CD8-positive, alpha-beta memory T cell (primary cell): ENCODE data around the gene AUTS2. TPM values are rescaled to one million over a fixed set of nuclear protein-coding genes. Genes with fewer than 3 reads are reported as not detected.

Experiments
- CTCF ChIA-PET: fragments of 350-600 bp; sonication (Branson Sonifier 250); formaldehyde crosslinking; loops from one replicate; lab custom pipeline; 2021; ENCODE audit warnings: antibody characterized with exemption; lab: Charles Lee
- POLR2A ChIA-PET: fragments of 350-600 bp; sonication (Branson Sonifier 250); formaldehyde crosslinking; loops from one replicate; lab custom pipeline; 2021; ENCODE audit warnings: antibody characterized with exemption; lab: Charles Lee
- DNase-seq, 5 donors: peaks; one replicate each; pipeline versions ENCODE4 v3.0.0 to v3.0.0-alpha.2; 2020 to 2022; ENCODE audit warnings: mixed read lengths in 1 of 5
- H3K27ac ChIP-seq: one replicate; pipeline ENCODE4 v1.7.0; 2013; ENCODE audit warnings: low read depth, mild to moderate bottlenecking, low read length, moderate library complexity
- H3K27me3 ChIP-seq: 2 replicates; pipeline ENCODE4 v1.7.0; 2013; ENCODE audit warnings: low read length, mild to moderate bottlenecking; ENCODE audit not compliant: insufficient read depth, poor library complexity, severe bottlenecking
- H3K36me3 ChIP-seq: 2 replicates; pipeline ENCODE4 v1.7.0; 2013; ENCODE audit warnings: mild to moderate bottlenecking, low read length, moderate library complexity; ENCODE audit not compliant: insufficient read depth
- H3K4me1 ChIP-seq: 2 replicates; pipeline ENCODE4 v1.7.0; 2013; ENCODE audit warnings: mild to moderate bottlenecking, low read length, moderate library complexity; ENCODE audit not compliant: insufficient read depth
- H3K4me3 ChIP-seq: 2 replicates; pipeline ENCODE4 v1.7.0; 2013; ENCODE audit warnings: mild to moderate bottlenecking, low read length
- H3K9me3 ChIP-seq: 2 replicates; pipeline ENCODE4 v1.7.0; 2013; ENCODE audit warnings: mild to moderate bottlenecking, low read length
- H3K27ac Mint-ChIP-seq, 8 donors: one replicate each; pipeline ENCODE4 v1.8.0; 2020 to 2021; ENCODE audit warnings: mixed read lengths in 8 of 8, mild to moderate bottlenecking in 6 of 8, inconsistent platforms in 3 of 8, moderate library complexity in 3 of 8
- H3K27me3 Mint-ChIP-seq, 2 donors: one replicate each; pipeline ENCODE4 v1.8.0; 2020 to 2021; ENCODE audit warnings: mixed read lengths in 2 of 2, mild to moderate bottlenecking in 1 of 2, moderate library complexity in 1 of 2
- H3K36me3 Mint-ChIP-seq, 3 donors: one replicate each; pipeline ENCODE4 v1.8.0; 2020 to 2021; ENCODE audit warnings: mixed read lengths in 3 of 3, inconsistent platforms in 1 of 3, mild to moderate bottlenecking in 1 of 3
- H3K4me1 Mint-ChIP-seq, 3 donors: one replicate each; pipeline ENCODE4 v1.8.0; 2020 to 2021; ENCODE audit warnings: mixed read lengths in 3 of 3, inconsistent platforms in 1 of 3, mild to moderate bottlenecking in 1 of 3
- H3K4me3 Mint-ChIP-seq, 7 donors: one replicate each; pipeline ENCODE4 v1.8.0; 2020 to 2021; ENCODE audit warnings: mixed read lengths in 7 of 7, mild to moderate bottlenecking in 6 of 7, moderate library complexity in 4 of 7, inconsistent platforms in 2 of 7
- H3K9me3 Mint-ChIP-seq, 5 donors: one replicate each; pipeline ENCODE4 v1.8.0; 2020 to 2022; ENCODE audit warnings: mixed read lengths in 5 of 5, mild to moderate bottlenecking in 3 of 5, moderate library complexity in 2 of 5, inconsistent platforms in 1 of 5
- polyA plus RNA-seq: library from polyadenylated mRNA; unstranded; fragments of 300-500 nt; fragmentation: Illumina TruSeq; gene quantifications from one replicate; pipeline ENCODE4 v1.2.3, GENCODE V29; 2021
- total RNA-seq, 2 experiments: library from RNA; stranded (reverse); gene quantifications; one replicate each; pipeline ENCODE4 v1.2.3, GENCODE V29; 2021

The AUTS2 gene
- total and polyA plus RNA-seq, 3 experiments from 2014 or later = 4.4 to 9.9 (median 5.3) TPM

- Histone ChIP-seq H3K36me3 (no peaks in the 10 kb centered on the region), H3K4me1 (no peaks in the 10 kb centered on the region), H3K4me3 (no peak overlapping the region), H3K9me3 (no peaks in the 10 kb centered on the region), H3K27me3 (no peaks in the 10 kb centered on the region), H3K27ac (no peak overlapping the region)
- Mint-ChIP-seq H3K27me3 (peaks cover 3 to 17% of the 10 kb centered on the region in 2 donors), H3K4me1 (no peaks in the 10 kb centered on the region), H3K9me3 (no peaks in the 10 kb centered on the region), H3K4me3 (no peak overlapping the region), H3K27ac (no peak overlapping the region), H3K36me3 (peaks cover 0 to 2% (median 0%) of the 10 kb centered on the region in 3 donors)
- ChIA-PET POLR2A (no interaction called here), CTCF (no interaction called here)
- no peak for DNase-seq
Measured at GRCh38 chr7:69620650-69621049, 22.4 kb downstream of the AUTS2 start.

GRCh38 chr7:69622014-69622835 is 23.9 kb downstream of the AUTS2 start:
- Mint-ChIP-seq H3K4me1 (no peaks in the 10 kb centered on the region), H3K36me3 (no peaks in the 10 kb centered on the region), H3K27ac (no peak overlapping the region), H3K4me3 (no peak overlapping the region), H3K9me3 (no peaks in the 10 kb centered on the region), H3K27me3 (peaks cover under 1 to 19% of the 10 kb centered on the region in 2 donors)
- DNase-seq = no peak
- no peaks in the 10 kb centered on the region for H3K27me3 ChIP-seq
- POLR2A ChIA-PET = no interaction called here
- CTCF ChIA-PET = no interaction called here
- H3K27ac ChIP-seq = no peak overlapping the region
- H3K36me3 ChIP-seq = no peaks in the 10 kb centered on the region
- H3K4me1 ChIP-seq = no peaks in the 10 kb centered on the region
- no peaks in the 10 kb centered on the region for H3K9me3 ChIP-seq
- no peak overlapping the region for H3K4me3 ChIP-seq

- no peaks in the 10 kb centered on the region for H3K27me3 ChIP-seq
- no peak overlapping the region for H3K4me3 ChIP-seq
- no peaks in the 10 kb centered on the region for H3K9me3 Mint-ChIP-seq
- POLR2A ChIA-PET = no interaction called here
- H3K9me3 ChIP-seq = no peaks in the 10 kb centered on the region
- H3K36me3 Mint-ChIP-seq = no peaks in the 10 kb centered on the region
- no peak overlapping the region for H3K27ac Mint-ChIP-seq
- H3K27ac ChIP-seq = no peak overlapping the region
- H3K4me1 Mint-ChIP-seq = no peaks in the 10 kb centered on the region
- no peaks in the 10 kb centered on the region for H3K4me1 ChIP-seq
- H3K4me3 Mint-ChIP-seq = no peak overlapping the region
- DNase-seq = no peak
- peaks cover 4 to 19% of the 10 kb centered on the region in 2 donors for H3K27me3 Mint-ChIP-seq
- no peaks in the 10 kb centered on the region for H3K36me3 ChIP-seq
- CTCF ChIA-PET = no interaction called here
Measured at GRCh38 chr7:69622960-69623359, 24.7 kb downstream of the AUTS2 start.

- POLR2A ChIA-PET = no interaction called here
Measured at GRCh38 chr7:69624435-69625230, 26.4 kb downstream of the AUTS2 start.

GRCh38 chr7:69625238-69625637 is 27.0 kb downstream of the AUTS2 start:
- no peak overlapping the region for H3K27ac Mint-ChIP-seq
- DNase-seq = no peak
- CTCF ChIA-PET = no interaction called here
- Histone ChIP-seq H3K4me1 (no peaks in the 10 kb centered on the region), H3K9me3 (no peaks in the 10 kb centered on the region), H3K36me3 (no peaks in the 10 kb centered on the region), H3K27ac (no peak overlapping the region), H3K27me3 (no peaks in the 10 kb centered on the region), H3K4me3 (no peak overlapping the region)
- POLR2A ChIA-PET = no interaction called here
- H3K36me3 Mint-ChIP-seq = no peaks in the 10 kb centered on the region
- no peaks in the 10 kb centered on the region for H3K9me3 Mint-ChIP-seq
- peaks cover 4 to 14% of the 10 kb centered on the region in 2 donors for H3K27me3 Mint-ChIP-seq
- no peaks in the 10 kb centered on the region for H3K4me1 Mint-ChIP-seq
- no peak overlapping the region for H3K4me3 Mint-ChIP-seq

More at GRCh38 chr7:69624435-69625230, 26.4 kb downstream of the AUTS2 start:
- Histone ChIP-seq H3K4me3 (no peak overlapping the region), H3K36me3 (no peaks in the 10 kb centered on the region), H3K4me1 (no peaks in the 10 kb centered on the region), H3K27me3 (no peaks in the 10 kb centered on the region), H3K9me3 (no peaks in the 10 kb centered on the region), H3K27ac (no peak overlapping the region)
- Mint-ChIP-seq H3K27ac (no peak overlapping the region), H3K4me3 (no peak overlapping the region), H3K36me3 (no peaks in the 10 kb centered on the region), H3K27me3 (peaks cover 4 to 17% of the 10 kb centered on the region in 2 donors), H3K4me1 (no peaks in the 10 kb centered on the region), H3K9me3 (no peaks in the 10 kb centered on the region)
- no peak for DNase-seq
- CTCF ChIA-PET = no interaction called here

- Mint-ChIP-seq H3K4me3 (no peak overlapping the region), H3K27me3 (peaks cover 4 to 11% of the 10 kb centered on the region in 2 donors), H3K9me3 (no peaks in the 10 kb centered on the region), H3K27ac (no peak overlapping the region), H3K4me1 (no peaks in the 10 kb centered on the region), H3K36me3 (no peaks in the 10 kb centered on the region)
- H3K9me3 ChIP-seq = no peaks in the 10 kb centered on the region
- H3K27me3 ChIP-seq = no peaks in the 10 kb centered on the region
- no peaks in the 10 kb centered on the region for H3K4me1 ChIP-seq
- CTCF ChIA-PET = no interaction called here
- H3K36me3 ChIP-seq = no peaks in the 10 kb centered on the region
- H3K4me3 ChIP-seq = no peak overlapping the region
- no peak overlapping the region for H3K27ac ChIP-seq
- POLR2A ChIA-PET = no interaction called here
- DNase-seq = no peak
Measured at GRCh38 chr7:69625798-69626197, 27.5 kb downstream of the AUTS2 start.

- H3K36me3 ChIP-seq = no peaks in the 10 kb centered on the region
- H3K9me3 Mint-ChIP-seq = no peaks in the 10 kb centered on the region
- no peaks in the 10 kb centered on the region for H3K9me3 ChIP-seq
- H3K4me3 Mint-ChIP-seq = no peak overlapping the region
- no peaks in the 10 kb centered on the region for H3K4me1 Mint-ChIP-seq
- no peak for DNase-seq
- no peaks in the 10 kb centered on the region for H3K36me3 Mint-ChIP-seq
- ChIA-PET POLR2A (no interaction called here), CTCF (no interaction called here)
- no peaks in the 10 kb centered on the region for H3K27me3 ChIP-seq
- no peak overlapping the region for H3K27ac ChIP-seq
- H3K4me1 ChIP-seq = no peaks in the 10 kb centered on the region
- no peak overlapping the region for H3K4me3 ChIP-seq
- H3K27ac Mint-ChIP-seq = no peak overlapping the region
- peaks cover 4 to 12% of the 10 kb centered on the region in 2 donors for H3K27me3 Mint-ChIP-seq
Measured at GRCh38 chr7:69630292-69630691, 32.0 kb downstream of the AUTS2 start.

GRCh38 chr7:69631131-69631530 is 32.9 kb downstream of the AUTS2 start:
- Histone ChIP-seq H3K27ac (no peak overlapping the region), H3K4me1 (no peaks in the 10 kb centered on the region), H3K36me3 (no peaks in the 10 kb centered on the region), H3K4me3 (no peak overlapping the region), H3K27me3 (no peaks in the 10 kb centered on the region), H3K9me3 (no peaks in the 10 kb centered on the region)
- Mint-ChIP-seq H3K27ac (no peak overlapping the region), H3K4me1 (no peaks in the 10 kb centered on the region), H3K36me3 (no peaks in the 10 kb centered on the region), H3K4me3 (no peak overlapping the region), H3K27me3 (peaks cover 4 to 5% of the 10 kb centered on the region in 2 donors), H3K9me3 (no peaks in the 10 kb centered on the region)
- POLR2A ChIA-PET = no interaction called here
- no peak for DNase-seq
- CTCF ChIA-PET = no interaction called here
